ENCODE data around the gene NDUFS6.

GRCh38 chr5:1756481-1756880 is 44.7 kb upstream of the NDUFS6 start:
- no peak for TF ChIP-seq CTCF (IDR thresholded peaks at IDR 0.05)
- no peak for TF ChIP-seq EP300 (IDR thresholded peaks at IDR 0.05)

All from upper lobe of left lung (tissue), 4 donors.